ENCODE measurements around the gene CSNK2B.

The CSNK2B gene

GRCh38 chr6:31718265-31718664 is 52.4 kb downstream of the CSNK2B start:
- no peaks in the 10 kb centered on the region for H3K4me1 ChIP-seq (ENCODE audit: control insufficient read depth, insufficient read depth, low read length)
- H3K27ac ChIP-seq (ENCODE audit: low read depth, low read length), result no peak overlapping the region
- no peaks in the 10 kb centered on the region for H3K36me3 ChIP-seq (ENCODE audit: control insufficient read depth, insufficient read depth, low read length)

GRCh38 chr6:31719001-31719400 is 53.1 kb downstream of the CSNK2B start:
- no peak overlapping the region for H3K4me3 ChIP-seq (ENCODE audit: low read length)
- no peak overlapping the region for H3K27ac ChIP-seq (ENCODE audit: low read depth, low read length)
- H3K9ac ChIP-seq (ENCODE audit: low read length), result no peak overlapping the region
- no peaks in the 10 kb centered on the region for H3K4me1 ChIP-seq (ENCODE audit: control insufficient read depth, insufficient read depth, low read length)
- no peaks in the 10 kb centered on the region for H3K36me3 ChIP-seq (ENCODE audit: control insufficient read depth, insufficient read depth, low read length)
- no peaks in the 10 kb centered on the region for H3K27me3 ChIP-seq (ENCODE audit: control insufficient read depth, insufficient read depth, low read length)

More at GRCh38 chr6:31718265-31718664, 52.4 kb downstream of the CSNK2B start:
- Histone ChIP-seq H3K4me3 (ENCODE audit: low read length) (no peak overlapping the region), H3K9ac (ENCODE audit: low read length) (no peak overlapping the region), H3K27me3 (ENCODE audit: control insufficient read depth, insufficient read depth, low read length) (no peaks in the 10 kb centered on the region)

Measured in rectal smooth muscle tissue (tissue), 1 donor.